Activated naive CD4-positive, alpha-beta T cell treated with Interleukin-2 at 50 U/mL for 16 hours (primary cell): ENCODE results near the gene AZGP1.
"Not testable (repeated sequence)": the region's sequence is repeated elsewhere in the genome, so short reads cannot be mapped to it uniquely, and the experiment has no call there.

Source experiments
- DNase-seq: peaks from one replicate; pipeline ENCODE4 v3.0.0-alpha.2; 2020

The AZGP1 gene

GRCh38 chr7:99947608-99948007 lies 28.2 kb downstream of the AZGP1 start:
- DNase-seq: no peak

GRCh38 chr7:99944497-99945070 lies 31.2 kb downstream of the AZGP1 start:
- no peak for DNase-seq

GRCh38 chr7:99943641-99944496 lies 32.0 kb downstream of the AZGP1 start:
- DNase-seq: no peak

- DNase-seq: no peak
Observed at GRCh38 chr7:99938296-99938695, 37.5 kb downstream of the AZGP1 start.

DNA sequence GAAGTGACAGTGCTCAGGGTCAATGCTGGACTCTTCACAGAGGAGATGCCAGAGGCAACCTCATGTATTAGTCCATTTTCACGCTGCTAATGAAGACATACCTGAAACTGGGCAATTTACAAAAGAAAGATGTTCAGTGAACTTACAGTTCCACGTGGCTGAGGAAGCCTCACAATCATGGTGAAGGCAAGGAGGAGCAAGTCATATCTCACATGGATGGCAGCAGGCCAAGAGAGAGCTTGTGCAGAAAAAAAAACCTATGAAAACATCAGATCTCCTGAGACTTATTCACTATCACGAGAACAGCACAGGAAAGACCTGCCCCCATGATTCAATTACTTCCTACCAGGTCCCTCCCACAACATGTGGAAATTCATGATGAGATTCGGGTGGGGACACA lies 40.8 kb downstream of the AZGP1 start:
- DNase-seq: not testable (repeated sequence)

DNA sequence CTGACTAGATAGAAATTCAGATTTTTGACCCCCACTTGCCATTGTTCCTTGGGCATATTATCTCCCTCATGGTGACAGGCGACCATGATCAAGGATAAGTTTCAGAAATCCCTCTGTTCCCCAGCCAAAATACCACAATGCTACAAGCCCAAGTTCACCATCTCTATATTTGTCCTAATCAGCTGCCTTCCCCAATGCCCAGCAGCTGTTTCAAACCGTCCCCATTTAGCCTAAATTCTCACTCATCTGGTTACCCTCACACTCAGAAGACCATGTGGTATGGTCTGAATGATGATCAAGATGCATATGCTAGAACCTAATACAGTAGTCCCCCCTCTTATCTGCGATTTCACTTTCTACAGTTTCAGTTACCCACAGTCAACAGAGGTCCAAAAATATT lies 45.5 kb downstream of the AZGP1 start:
- no peak for DNase-seq

DNA sequence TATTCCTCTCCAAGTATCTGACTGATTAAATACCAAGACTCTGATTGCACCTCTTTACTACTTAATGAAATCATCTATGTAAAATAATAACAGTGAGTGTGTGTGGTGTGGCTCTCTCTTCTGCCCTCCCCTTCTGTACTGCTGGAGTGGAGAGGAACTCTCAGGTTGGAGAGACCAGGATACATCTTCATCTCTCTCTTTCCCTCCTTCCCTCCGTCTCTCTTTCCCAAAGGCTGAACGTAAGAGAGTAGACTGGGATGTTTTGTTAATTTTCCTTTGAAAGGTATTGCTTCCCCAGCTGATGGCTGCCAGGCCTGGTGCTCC lies 46.1 kb downstream of the AZGP1 start:
- DNase-seq: no peak

DNA sequence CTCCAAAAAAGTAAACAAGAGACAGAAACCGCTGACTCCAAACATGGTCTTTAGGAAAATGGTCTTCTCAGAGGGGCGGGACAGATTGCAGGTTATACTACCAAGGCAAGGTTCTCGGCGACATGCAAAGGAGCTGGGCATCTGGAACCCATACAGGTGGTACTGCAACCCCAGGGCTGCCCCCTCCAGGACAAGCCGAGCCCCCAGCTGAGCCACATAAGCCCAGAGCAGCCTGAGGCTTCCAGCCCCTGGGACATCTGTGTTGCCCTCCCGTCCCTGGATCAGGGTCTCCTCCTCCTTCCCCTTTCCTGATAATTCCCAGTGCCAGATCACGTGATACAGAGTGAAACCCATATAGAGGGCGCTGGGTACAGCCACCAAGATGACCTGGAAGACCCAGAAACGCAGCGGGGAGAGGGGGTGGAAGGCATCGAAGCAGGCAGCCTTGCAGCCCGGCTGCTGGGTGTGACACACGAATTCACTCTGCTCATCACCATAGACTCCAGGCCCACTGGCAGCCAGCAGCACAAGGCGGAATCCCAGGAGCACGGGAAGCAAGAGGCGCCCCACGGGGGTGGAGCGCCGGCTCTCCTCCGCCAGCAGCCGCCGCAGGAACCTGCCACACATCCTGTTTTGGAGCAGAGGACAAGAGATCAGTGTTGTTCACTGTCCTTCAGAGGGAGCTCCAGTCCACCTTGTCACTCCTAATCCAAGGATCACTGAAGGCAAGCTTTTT lies 46.7 kb downstream of the AZGP1 start, which contains the start of gene GJC3:
GJC3 (minus strand) TSS at position 627 of the 736 bp plus-strand sequence; CDS start at position 627, 0 bp downstream.
- DNase-seq: peak; percentile 41

GRCh38 chr7:99928188-99928587 lies 47.6 kb downstream of the AZGP1 start:
- DNase-seq: no peak

- no peak for DNase-seq
Observed at GRCh38 chr7:99927536-99927935, 48.3 kb downstream of the AZGP1 start.

- no peak for DNase-seq
Observed at GRCh38 chr7:99926321-99926720, 49.5 kb downstream of the AZGP1 start.

DNA sequence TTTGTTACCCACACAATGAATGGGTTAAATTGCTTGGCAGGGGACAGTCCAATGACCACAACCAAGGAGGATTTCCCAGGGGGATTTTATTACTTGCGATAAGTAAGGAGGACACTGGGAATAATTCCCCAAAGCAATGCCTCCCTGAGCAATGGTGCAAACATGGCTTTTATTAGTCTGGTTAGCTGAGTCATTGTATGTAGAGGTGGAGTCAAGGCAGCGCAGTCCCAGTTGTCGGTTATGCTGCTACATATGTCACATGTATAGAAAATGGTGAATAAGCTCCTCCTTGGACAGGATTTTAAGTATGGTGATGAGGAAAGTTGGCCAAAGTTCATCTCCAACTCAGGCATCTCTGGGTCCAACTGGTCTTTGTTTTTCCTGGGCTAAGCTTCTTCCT lies 52.6 kb downstream of the AZGP1 start:
- DNase-seq: no peak

DNA sequence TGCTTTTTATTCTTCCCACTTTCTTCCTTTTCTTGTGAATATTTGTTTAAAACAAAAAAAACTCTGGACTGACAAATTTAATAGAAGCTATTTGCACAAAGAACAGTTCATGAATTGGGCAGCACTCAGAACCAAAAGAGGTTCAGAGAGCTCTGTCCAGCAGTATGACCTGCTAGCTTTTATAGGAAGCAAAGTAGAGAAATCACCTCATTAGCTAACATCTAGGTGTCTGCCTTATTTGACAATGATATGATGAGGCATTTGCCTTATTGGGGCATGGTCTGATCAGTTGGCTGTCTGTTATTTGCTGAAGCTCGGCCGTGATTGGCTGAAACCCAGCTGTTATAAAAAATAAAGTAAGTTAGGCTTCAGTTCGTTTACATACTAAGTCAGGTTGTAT lies 55.7 kb downstream of the AZGP1 start:
- DNase-seq: no peak

DNA sequence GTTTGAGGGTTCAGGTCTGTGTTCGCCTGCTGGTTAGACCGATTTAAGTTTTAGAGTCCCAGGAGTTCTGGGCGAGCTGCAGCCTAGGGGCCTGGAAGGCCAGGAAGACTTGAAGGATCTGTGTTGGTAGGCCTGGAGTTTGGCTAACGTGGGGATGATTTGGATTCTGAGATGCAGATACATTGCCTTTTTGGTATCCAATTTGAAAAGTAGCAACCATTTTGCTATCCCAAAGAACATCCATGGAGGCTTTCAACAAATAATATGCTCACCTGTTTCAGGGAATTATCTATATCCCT lies 56.1 kb downstream of the AZGP1 start:
- no peak for DNase-seq

DNA sequence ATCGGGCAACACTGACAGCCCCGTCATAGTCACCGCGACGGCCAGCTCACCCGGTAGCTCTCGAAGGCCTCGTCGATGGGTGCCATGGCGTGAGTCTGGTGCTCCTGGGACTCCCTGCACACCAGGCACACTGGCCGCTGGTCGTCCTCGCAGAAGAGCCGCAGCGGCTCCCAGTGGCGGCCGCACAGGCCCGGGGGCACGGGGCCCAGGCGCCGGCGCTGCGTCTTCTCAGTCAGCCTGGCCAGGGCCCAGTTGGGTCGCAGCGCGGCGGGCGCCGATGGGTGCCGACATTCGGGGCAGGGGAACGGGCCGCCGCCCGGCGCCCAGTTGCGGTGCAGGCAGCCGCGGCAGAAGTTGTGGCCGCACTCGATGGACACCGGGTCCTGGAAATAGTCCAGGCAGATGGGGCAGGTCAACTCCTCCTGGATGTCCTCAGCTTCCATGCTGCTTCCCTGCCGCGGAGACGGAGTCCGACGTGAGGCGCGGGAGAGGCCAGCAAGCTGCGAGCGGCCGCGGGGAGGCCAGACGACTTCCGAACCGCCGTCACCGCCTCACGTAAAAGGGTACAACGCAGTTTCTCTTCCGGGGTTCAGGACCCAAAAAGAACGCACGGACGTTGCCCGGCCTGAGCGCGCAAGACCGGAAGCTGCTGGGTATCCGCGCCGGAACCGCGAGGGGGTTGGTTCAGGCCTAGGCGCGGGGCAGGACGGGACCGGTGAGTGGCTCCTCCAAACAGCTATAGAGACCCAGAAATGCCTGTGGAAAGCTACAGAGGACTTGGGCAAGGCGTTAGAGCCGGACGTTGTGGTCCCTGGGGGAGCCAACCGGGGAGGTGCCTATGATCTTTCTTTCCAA lies 56.6 kb downstream of the AZGP1 start, which contains the start of gene TRIM4:
TRIM4 (minus strand) TSS at position 572 of the 855 bp plus-strand sequence; CDS start at position 443, 129 bp downstream.
- DNase-seq: peak; percentile 92
